NB4 (cell line): Measurements from ENCODE around the gene KAZN.

Source experiments
- POLR2A ChIP-seq: IDR thresholded peaks from 2 replicates; pipeline ENCODE4 v1.6.1; 2011; ENCODE audit warnings: mild to moderate bottlenecking; ENCODE audit not compliant: insufficient read length; ENCODE audit errors: extremely low read depth
- TF ChIP-seq, protein P1 (sequence below): IDR thresholded peaks from one replicate; pipeline ENCODE4 v1.5.1; 2012; ENCODE audit warnings: low read depth, low read length

- TF ChIP-seq, protein P1, sequence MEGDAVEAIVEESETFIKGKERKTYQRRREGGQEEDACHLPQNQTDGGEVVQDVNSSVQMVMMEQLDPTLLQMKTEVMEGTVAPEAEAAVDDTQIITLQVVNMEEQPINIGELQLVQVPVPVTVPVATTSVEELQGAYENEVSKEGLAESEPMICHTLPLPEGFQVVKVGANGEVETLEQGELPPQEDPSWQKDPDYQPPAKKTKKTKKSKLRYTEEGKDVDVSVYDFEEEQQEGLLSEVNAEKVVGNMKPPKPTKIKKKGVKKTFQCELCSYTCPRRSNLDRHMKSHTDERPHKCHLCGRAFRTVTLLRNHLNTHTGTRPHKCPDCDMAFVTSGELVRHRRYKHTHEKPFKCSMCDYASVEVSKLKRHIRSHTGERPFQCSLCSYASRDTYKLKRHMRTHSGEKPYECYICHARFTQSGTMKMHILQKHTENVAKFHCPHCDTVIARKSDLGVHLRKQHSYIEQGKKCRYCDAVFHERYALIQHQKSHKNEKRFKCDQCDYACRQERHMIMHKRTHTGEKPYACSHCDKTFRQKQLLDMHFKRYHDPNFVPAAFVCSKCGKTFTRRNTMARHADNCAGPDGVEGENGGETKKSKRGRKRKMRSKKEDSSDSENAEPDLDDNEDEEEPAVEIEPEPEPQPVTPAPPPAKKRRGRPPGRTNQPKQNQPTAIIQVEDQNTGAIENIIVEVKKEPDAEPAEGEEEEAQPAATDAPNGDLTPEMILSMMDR = no peak
- TF ChIP-seq POLR2A = no peak
Measured at GRCh38 chr1:15048437-15048980, 450.0 kb downstream of the KAZN start.
